DND-41 (cell line): Measurements from ENCODE around the gene METRN.

Experiments
- ATAC-seq: fragments of 200-7000 bp; cut with Tn5 transposase; 3 replicates; pipeline ENCODE4 v1.9.1; 2021; ENCODE audit warnings: low read depth; ENCODE audit not compliant: insufficient read depth
- DNase-seq: peaks from one replicate; pipeline ENCODE4 v3.0.0-alpha.2; 2020
- H2AFZ ChIP-seq: 2 replicates; pipeline ENCODE4 v1.6.0; 2012; ENCODE audit warnings: low read depth, low read length
- H3K27ac ChIP-seq: 2 replicates; pipeline ENCODE4 v1.5.1; 2012; ENCODE audit warnings: low read length, inconsistent platforms
- H3K27me3 ChIP-seq: fragments of 200-600 bp; sonication (generic); 2 replicates; pipeline ENCODE4 v1.6.0; 2012; ENCODE audit warnings: low read length, mild to moderate bottlenecking, inconsistent platforms; ENCODE audit not compliant: insufficient read depth, poor library complexity
- H3K36me3 ChIP-seq: 2 replicates; pipeline ENCODE4 v1.5.1; 2012; ENCODE audit warnings: low read length, inconsistent platforms; ENCODE audit not compliant: insufficient read depth
- H3K4me1 ChIP-seq: 2 replicates; pipeline ENCODE4 v1.5.1; 2012; ENCODE audit warnings: mild to moderate bottlenecking, low read length; ENCODE audit not compliant: insufficient read depth
- H3K4me2 ChIP-seq: 2 replicates; pipeline ENCODE4 v1.6.0; 2012; ENCODE audit warnings: mild to moderate bottlenecking, moderate library complexity, low read length, inconsistent platforms; ENCODE audit not compliant: insufficient read depth
- H3K4me3 ChIP-seq, 2 experiments: fragments of 200-600 bp in 1 of 2; shearing (Covaris generic) in 1 of 2; 2 replicates each; pipeline ENCODE4 v1.5.1; 2012 to 2016; ENCODE audit warnings: inconsistent platforms in 2 of 2, low read length in 2 of 2, mild to moderate bottlenecking in 2 of 2, low read depth in 1 of 2, moderate library complexity in 1 of 2
- H3K79me2 ChIP-seq: 2 replicates; pipeline ENCODE4 v1.6.0; 2012; ENCODE audit warnings: low read length, inconsistent platforms; ENCODE audit not compliant: insufficient read depth
- H3K9ac ChIP-seq: 2 replicates; pipeline ENCODE4 v1.6.0; 2012; ENCODE audit warnings: low read depth, mild to moderate bottlenecking, inconsistent platforms, low read length, moderate library complexity
- H3K9me3 ChIP-seq: 2 replicates; pipeline ENCODE4 v1.5.1; 2012; ENCODE audit warnings: low read length, moderate library complexity, mild to moderate bottlenecking, inconsistent platforms; ENCODE audit not compliant: insufficient read depth, severe bottlenecking
- H4K20me1 ChIP-seq: 2 replicates; pipeline ENCODE4 v1.6.0; 2012; ENCODE audit warnings: low read length; ENCODE audit not compliant: insufficient read depth
- CTCF ChIP-seq: IDR thresholded peaks from 2 replicates; pipeline ENCODE4 v1.5.1; 2012; ENCODE audit warnings: borderline replicate concordance, low read length, moderate library complexity, mild to moderate bottlenecking; ENCODE audit not compliant: poor library complexity, severe bottlenecking; ENCODE audit errors: extremely low read depth
- EZH2 ChIP-seq: IDR thresholded peaks from 3 replicates; pipeline ENCODE4 v1.6.1; 2012; ENCODE audit warnings: borderline replicate concordance, low read depth, mild to moderate bottlenecking, moderate library complexity, low read length, inconsistent platforms; ENCODE audit not compliant: severe bottlenecking

The METRN gene

GRCh38 chr16:760545-761343 lies 45.8 kb downstream of the METRN start, which contains the start of gene MSLN:
MSLN (plus strand) TSS chr16:760734; CDS start chr16:762681, 1,947 bp downstream.
- ATAC-seq: no peak
- TF ChIP-seq CTCF: no peak
- no peak for TF ChIP-seq EZH2
- H3K4me2 ChIP-seq: no peak within 1 kb of the TSS
- H3K4me1 ChIP-seq: no peaks in the 10 kb centered on the region
- H3K36me3 ChIP-seq: no peaks in the 10 kb centered on the region
- no peak within 1 kb of the TSS for H3K4me3 ChIP-seq
- H3K9ac ChIP-seq: no peak within 1 kb of the TSS
- H3K9me3 ChIP-seq: no peaks in the 10 kb centered on the region
- H3K27me3 ChIP-seq: no peaks in the 10 kb centered on the region
- H3K27ac ChIP-seq: no peak within 1 kb of the TSS
- no peak within 1 kb of the TSS for H2AFZ ChIP-seq
- H3K79me2 ChIP-seq: no peaks in the 10 kb centered on the region
- no peak for DNase-seq
- no peaks in the 10 kb centered on the region; the same call in 1 of the 2 replicates for H4K20me1 ChIP-seq

GRCh38 chr16:761625-762513 lies 47.0 kb downstream of the METRN start:
- Histone ChIP-seq H3K9ac (no peak overlapping the region), H3K4me2 (no peak overlapping the region)

GRCh38 chr16:762595-763268 lies 47.8 kb downstream of the METRN start:
- H3K79me2 ChIP-seq: no peaks in the 10 kb centered on the region
- no peaks in the 10 kb centered on the region for H3K9me3 ChIP-seq
- DNase-seq: no peak
- TF ChIP-seq EZH2: no peak
- TF ChIP-seq CTCF: no peak
- H3K4me1 ChIP-seq: no peaks in the 10 kb centered on the region
- no peak overlapping the region for H3K4me2 ChIP-seq
- H3K9ac ChIP-seq: no peak overlapping the region
- H3K4me3 ChIP-seq: no peak overlapping the region
- no peaks in the 10 kb centered on the region for H3K27me3 ChIP-seq
- no peak overlapping the region for H2AFZ ChIP-seq
- H3K36me3 ChIP-seq: no peaks in the 10 kb centered on the region
- no peak for ATAC-seq
- H3K27ac ChIP-seq: no peak overlapping the region
- H4K20me1 ChIP-seq: no peaks in the 10 kb centered on the region; the same call in 1 of the 2 replicates

More at GRCh38 chr16:761625-762513, 47.0 kb downstream of the METRN start:
- ATAC-seq (no peak), DNase-seq (no peak)
- H3K79me2 ChIP-seq: no peaks in the 10 kb centered on the region
- no peaks in the 10 kb centered on the region; the same call in 1 of the 2 replicates for H4K20me1 ChIP-seq
- H3K4me1 ChIP-seq: no peaks in the 10 kb centered on the region
- H3K4me3 ChIP-seq: no peak overlapping the region
- TF ChIP-seq EZH2: no peak
- TF ChIP-seq CTCF: no peak
- H3K27me3 ChIP-seq: no peaks in the 10 kb centered on the region
- no peaks in the 10 kb centered on the region for H3K9me3 ChIP-seq
- no peak overlapping the region for H2AFZ ChIP-seq
- H3K36me3 ChIP-seq: no peaks in the 10 kb centered on the region
- no peak overlapping the region for H3K27ac ChIP-seq
